HEK293T (cell line): Measurements from ENCODE around the gene SRCIN1.

ENCODE experiments used
- BHLHE40 ChIP-seq: fragments of 450-650 bp; IDR thresholded peaks from 2 replicates; pipeline ENCODE4 v1.6.1; 2016; ENCODE audit warnings: mild to moderate bottlenecking, moderate library complexity, borderline replicate concordance
- ELF4 ChIP-seq: fragments of 450-650 bp; IDR thresholded peaks from 2 replicates; pipeline ENCODE4 v1.6.1; 2017; ENCODE audit warnings: antibody characterized with exemption
- FOXK2 ChIP-seq: fragments of 450-650 bp; IDR thresholded peaks from 2 replicates; pipeline ENCODE4 v1.6.1; 2016; ENCODE audit warnings: mild to moderate bottlenecking
- FOXM1 ChIP-seq: fragments of 450-650 bp; IDR thresholded peaks from 2 replicates; pipeline ENCODE4 v1.6.1; 2017; ENCODE audit warnings: mild to moderate bottlenecking, borderline replicate concordance
- HDGF ChIP-seq: fragments of 450-650 bp; IDR thresholded peaks from 2 replicates; pipeline ENCODE4 v1.6.1; 2017; ENCODE audit warnings: antibody characterized with exemption, borderline replicate concordance
- L3MBTL2 ChIP-seq: fragments of 450-650 bp; conservative IDR thresholded peaks from 2 replicates; pipeline ENCODE4 v1.6.1; 2016; ENCODE audit warnings: mild to moderate bottlenecking
- LEF1 ChIP-seq: fragments of 450-650 bp; IDR thresholded peaks from 2 replicates; pipeline ENCODE4 v1.6.1; 2017; ENCODE audit warnings: mild to moderate bottlenecking, borderline replicate concordance
- NFRKB ChIP-seq: fragments of 450-650 bp; IDR thresholded peaks from 2 replicates; pipeline ENCODE4 v1.6.1; 2016; ENCODE audit warnings: mild to moderate bottlenecking, moderate library complexity
- SP1 ChIP-seq: fragments of 450-650 bp; IDR thresholded peaks from 2 replicates; pipeline ENCODE4 v1.6.1; 2017
- SUZ12 ChIP-seq: fragments of 450-650 bp; IDR thresholded peaks from 2 replicates; pipeline ENCODE4 v1.6.1; 2016; ENCODE audit warnings: mild to moderate bottlenecking
- TARDBP ChIP-seq: fragments of 450-650 bp; IDR thresholded peaks from 2 replicates; pipeline ENCODE4 v1.6.1; 2016
- ZNF384 ChIP-seq: fragments of 450-650 bp; IDR thresholded peaks from 2 replicates; pipeline ENCODE4 v1.6.1; 2016
- TF ChIP-seq, protein P1 (sequence below): fragments of 450-650 bp; IDR thresholded peaks from 2 replicates; pipeline ENCODE4 v1.6.1; 2016

DNA sequence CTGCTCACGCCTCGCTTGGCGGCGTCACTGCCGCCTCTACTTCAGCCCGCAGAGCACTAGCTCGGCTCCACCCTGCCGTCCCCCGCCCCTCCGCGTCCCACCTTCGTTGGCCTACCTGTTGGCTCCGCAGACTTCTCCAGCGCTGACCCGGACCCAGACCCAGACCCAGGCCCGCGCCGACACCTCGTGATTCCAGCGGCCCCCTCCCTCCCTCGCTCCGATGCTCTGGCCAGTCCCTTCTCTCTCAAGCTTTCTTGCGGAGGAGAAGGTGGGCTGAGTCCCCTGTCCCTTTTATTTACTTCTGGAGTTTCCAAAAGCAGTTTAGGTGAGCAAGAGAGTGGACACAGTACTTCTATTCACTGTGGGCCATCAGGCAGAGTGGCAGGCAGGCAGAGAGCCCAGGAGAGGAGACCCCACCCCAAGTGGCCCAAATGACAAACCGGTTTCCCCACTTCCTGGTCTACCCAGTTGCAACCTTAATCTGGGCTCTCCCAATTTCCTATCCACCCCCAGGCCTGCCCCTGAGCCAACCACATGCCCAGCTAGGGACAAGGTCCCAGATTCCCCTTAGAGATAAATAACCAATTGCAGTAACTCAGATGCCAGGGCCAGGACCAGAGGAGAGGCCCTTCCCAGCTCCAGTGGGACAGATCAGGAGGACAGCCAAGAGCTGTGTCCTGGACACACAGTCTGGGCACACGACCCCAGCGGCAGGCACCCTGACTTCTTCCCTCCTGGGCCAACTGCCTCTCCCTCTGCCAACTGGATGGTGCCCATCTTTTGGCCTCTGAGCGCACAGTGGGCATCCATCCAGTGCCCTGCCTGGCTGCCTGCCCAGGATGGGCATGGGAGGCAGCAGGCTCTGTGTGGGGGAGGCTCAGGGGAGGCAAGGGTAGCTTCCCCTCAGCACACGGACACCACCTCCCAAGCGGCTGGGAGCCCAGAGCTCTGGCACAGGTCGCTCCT is 1.2 kb upstream of the SRCIN1 start:
- TF ChIP-seq ZNF384, result no peak
- TF ChIP-seq, protein P1, sequence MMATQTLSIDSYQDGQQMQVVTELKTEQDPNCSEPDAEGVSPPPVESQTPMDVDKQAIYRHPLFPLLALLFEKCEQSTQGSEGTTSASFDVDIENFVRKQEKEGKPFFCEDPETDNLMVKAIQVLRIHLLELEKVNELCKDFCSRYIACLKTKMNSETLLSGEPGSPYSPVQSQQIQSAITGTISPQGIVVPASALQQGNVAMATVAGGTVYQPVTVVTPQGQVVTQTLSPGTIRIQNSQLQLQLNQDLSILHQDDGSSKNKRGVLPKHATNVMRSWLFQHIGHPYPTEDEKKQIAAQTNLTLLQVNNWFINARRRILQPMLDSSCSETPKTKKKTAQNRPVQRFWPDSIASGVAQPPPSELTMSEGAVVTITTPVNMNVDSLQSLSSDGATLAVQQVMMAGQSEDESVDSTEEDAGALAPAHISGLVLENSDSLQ, result no peak
- no peak for TF ChIP-seq ELF4
- TF ChIP-seq SUZ12, result no peak
- no peak for TF ChIP-seq HDGF
- TF ChIP-seq SP1, result no peak
- TF ChIP-seq FOXK2, result no peak
- TF ChIP-seq LEF1, result no peak
- no peak for TF ChIP-seq TARDBP
- TF ChIP-seq FOXM1, result no peak
- no peak for TF ChIP-seq L3MBTL2
- no peak for TF ChIP-seq NFRKB
- TF ChIP-seq BHLHE40, result no peak
